ENCODE measurements around the gene GARS1.
"Not testable (repeated sequence)": the region's sequence is repeated elsewhere in the genome, so short reads cannot be mapped to it uniquely, and the experiment has no call there.

GARS1 gene

GRCh38 chr7:30594540-30595435, at the start of gene GARS1:
Gene GARS1 (plus strand): TSS chr7:30594878. CDS start chr7:30594922, 44 bp downstream.
- DNase-seq = peak; percentile 86

- DNase-seq = no peak
These were observed 48.7 kb upstream of the GARS1 start for GRCh38 chr7:30545791-30546555.

- DNase-seq = no peak
These were observed 48.1 kb upstream of the GARS1 start for GRCh38 chr7:30546596-30546995.

- DNase-seq = peak; percentile 81
These were observed 45.8 kb upstream of the GARS1 start for GRCh38 chr7:30548845-30549244.

- no peak for DNase-seq
These were observed 44.7 kb upstream of the GARS1 start for GRCh38 chr7:30549931-30550493.

- DNase-seq = no peak
These were observed 42.3 kb upstream of the GARS1 start for GRCh38 chr7:30552330-30552729.

GRCh38 chr7:30553141-30553540, 41.5 kb upstream of the GARS1 start:
- no peak for DNase-seq

- DNase-seq = no peak
These were observed 41.1 kb upstream of the GARS1 start for GRCh38 chr7:30553546-30553945.

GRCh38 chr7:30555525-30555924, 39.2 kb upstream of the GARS1 start:
- no peak for DNase-seq

GRCh38 chr7:30556840-30557239, 37.8 kb upstream of the GARS1 start:
- DNase-seq = peak; percentile 90

- DNase-seq = no peak
These were observed 37.4 kb upstream of the GARS1 start for GRCh38 chr7:30557245-30557644.

- DNase-seq = no peak
These were observed 35.1 kb upstream of the GARS1 start for GRCh38 chr7:30559611-30560010.

GRCh38 chr7:30561389-30561788, 33.3 kb upstream of the GARS1 start:
- no peak for DNase-seq

- DNase-seq = peak; percentile 68
These were observed 32.2 kb upstream of the GARS1 start for GRCh38 chr7:30562498-30562897.

GRCh38 chr7:30562909-30563308, 31.8 kb upstream of the GARS1 start:
- DNase-seq = peak; percentile 54

GRCh38 chr7:30563326-30563942, 31.2 kb upstream of the GARS1 start:
- DNase-seq = no peak

- peak; percentile 84 for DNase-seq
These were observed 30.3 kb upstream of the GARS1 start for GRCh38 chr7:30564243-30564892.

GRCh38 chr7:30566596-30566995, 28.1 kb upstream of the GARS1 start:
- DNase-seq = no peak

GRCh38 chr7:30567081-30567480, 27.6 kb upstream of the GARS1 start:
- DNase-seq = no peak

GRCh38 chr7:30570238-30570637, 24.4 kb upstream of the GARS1 start:
- not testable (repeated sequence) for DNase-seq

- DNase-seq = no peak
These were observed 22.4 kb upstream of the GARS1 start for GRCh38 chr7:30572212-30572841.

- no peak for DNase-seq
These were observed 18.8 kb upstream of the GARS1 start for GRCh38 chr7:30575910-30576309.

Measured in NCI-H1092 treated with DMSO at 0.1 percent for 48 hours (cell line).